Spleen (tissue), 7 donors: ENCODE data around the gene ESF1.

Experiments
- CTCF ChIP-seq, 11 experiments: fragments of 200-600 bp in 7 of 11; fragments of 450-650 bp in 4 of 11; sonication (generic) in 4 of 11; IDR thresholded peaks in 8 of 11; conservative IDR thresholded peaks in 3 of 11; 1 replicate in 7 of 11; 2 replicates in 4 of 11; pipeline versions ENCODE4 v1.4.0 to v1.8.0; 2016 to 2021; ENCODE audit warnings: antibody characterized with exemption in 11 of 11, inconsistent platforms in 4 of 11, mild to moderate bottlenecking in 1 of 11
- POLR2A ChIP-seq, 3 donors: fragments of 450-650 bp; IDR thresholded peaks; one replicate each; pipeline ENCODE4 v1.5.1; 2017; ENCODE audit warnings: antibody characterized with exemption in 3 of 3, mild to moderate bottlenecking in 1 of 3
- POLR2AphosphoS5 ChIP-seq, 3 donors: sonication (generic); formaldehyde crosslinking; IDR thresholded peaks; one replicate each; pipeline ENCODE4 v1.5.1; 2017; ENCODE audit warnings: antibody characterized with exemption in 3 of 3
- donor health status: DM: no; HTN: no; CAD: no; lungs with moderate emphysema.
- donor health status: DM: no; HTN: no; CAD: no.
- donor health status: DM: no; HTN: no; CAD: no.

DNA sequence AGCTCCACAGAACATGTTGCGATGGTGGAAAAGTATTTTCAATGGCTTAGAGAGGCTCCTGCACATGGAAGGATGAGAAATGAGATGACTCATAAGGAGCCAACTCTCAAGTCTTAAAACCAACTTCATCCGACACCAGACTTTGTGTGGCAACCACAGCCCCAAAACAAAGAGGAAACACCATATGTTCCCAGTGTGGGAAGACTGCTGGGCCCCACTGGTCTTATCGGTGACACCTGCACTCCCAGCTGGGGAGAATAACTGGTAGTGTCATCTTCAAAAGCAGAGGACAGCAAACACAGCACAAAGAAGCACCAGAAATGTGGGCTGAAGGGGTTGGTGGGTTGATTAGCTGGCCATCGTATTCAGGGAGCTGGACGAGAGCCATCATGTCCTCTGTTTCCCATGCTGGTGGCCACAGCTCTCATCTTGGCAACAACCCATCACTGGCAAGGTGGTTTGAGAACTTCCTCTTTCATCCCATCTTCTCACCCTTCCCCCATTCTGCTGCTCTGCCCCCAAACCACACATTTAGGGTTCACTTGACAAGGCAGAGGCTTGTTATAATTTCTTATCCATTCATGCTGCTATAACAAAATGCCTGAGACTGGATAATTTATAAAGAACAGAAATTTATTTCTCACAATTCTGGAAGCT lies 100.0 kb downstream of the ESF1 start:
- TF ChIP-seq POLR2AphosphoS5 (IDR thresholded peaks at IDR 0.05) (no peak), POLR2A (IDR thresholded peaks at IDR 0.05) (no peak), CTCF (IDR thresholded peaks at IDR 0.05 in 8 of 11, conservative IDR thresholded peaks at IDR 0.05 in 3 of 11) (no peak)
